HG03378 (cell line): ENCODE results near the gene LIMCH1.

ENCODE experiments used
- ATAC-seq: cut with Tn5 transposase; IDR thresholded peaks from one replicate; pipeline ENCODE4 v1.9.1; 2021; ENCODE audit warnings: mild to moderate bottlenecking, moderate library complexity; ENCODE audit not compliant: unreplicated experiment

Gene LIMCH1

DNA sequence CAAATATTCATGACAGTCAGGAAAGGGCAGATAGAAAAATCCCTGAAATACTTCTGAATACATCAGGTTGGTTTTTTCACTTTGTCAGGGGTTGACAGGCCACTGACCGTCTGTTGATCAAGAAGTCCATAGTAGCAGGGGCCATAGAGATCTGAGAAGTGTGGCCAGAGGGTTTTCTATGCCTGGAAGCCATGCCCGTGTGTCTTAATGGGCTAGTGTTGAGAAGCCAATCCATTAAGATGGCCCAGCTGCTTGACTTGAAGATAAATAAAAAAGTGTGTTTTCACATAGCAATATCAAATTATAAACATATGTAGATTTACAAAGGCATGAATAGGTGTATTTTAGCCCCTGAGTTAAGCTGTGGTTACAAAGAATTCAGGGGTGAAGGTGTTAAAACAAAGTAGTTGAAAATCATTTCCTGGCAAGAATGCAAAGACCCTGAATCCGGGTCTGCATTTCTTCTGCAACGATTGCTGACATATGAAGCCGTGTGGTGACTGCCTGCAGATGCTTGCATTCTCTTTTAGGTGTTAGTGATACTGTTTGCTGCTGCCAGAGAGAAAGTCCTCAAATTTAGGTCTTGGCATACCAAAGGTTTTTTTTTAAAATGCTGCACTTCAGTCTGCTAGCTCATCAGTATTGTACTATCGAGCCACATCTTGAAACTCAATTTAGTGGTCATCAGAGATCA lies 9.3 kb upstream of the LIMCH1 start:
- no peak for ATAC-seq

DNA sequence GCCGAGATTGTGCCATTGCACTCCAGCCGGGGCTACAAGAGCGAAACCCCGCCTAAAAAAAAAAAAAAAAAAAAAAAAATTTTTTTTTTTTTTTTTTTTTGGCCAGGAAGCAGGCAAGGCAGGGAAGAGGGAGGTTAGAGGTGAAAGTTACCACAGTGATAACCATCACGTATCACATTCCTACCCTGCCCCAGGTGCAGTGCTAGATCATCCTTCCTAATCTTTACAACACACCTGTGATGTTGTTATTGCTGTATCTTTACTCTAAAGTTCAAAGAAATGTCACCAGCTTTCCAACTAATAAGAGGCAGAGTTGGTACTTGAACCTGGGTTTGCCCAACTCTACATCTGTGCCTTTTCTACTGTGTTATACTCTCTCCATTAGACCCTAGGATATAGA lies 7.2 kb upstream of the LIMCH1 start:
- no peak for ATAC-seq

- no peak for ATAC-seq
These were observed 5.6 kb upstream of the LIMCH1 start for GRCh38 chr4:41532336-41532735.

DNA sequence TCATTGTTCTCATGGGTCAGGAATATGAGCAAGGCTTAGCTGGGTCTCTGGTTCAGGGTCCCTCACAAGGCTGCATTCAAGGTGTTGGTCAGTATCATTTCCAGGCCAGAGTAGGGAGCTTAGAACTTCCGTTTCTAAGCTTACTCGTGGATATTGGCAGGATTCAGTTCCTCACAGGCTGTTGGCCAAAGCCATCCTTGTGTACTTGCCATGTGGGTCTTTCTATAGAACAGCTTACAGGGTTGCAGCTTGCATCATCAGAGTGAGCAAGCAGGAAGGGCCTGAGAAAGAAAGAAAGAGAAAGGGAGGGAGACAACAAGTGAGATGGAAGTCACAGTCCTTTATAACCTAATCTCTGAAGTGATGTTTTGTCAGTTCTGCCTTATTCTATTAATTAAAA lies 5.1 kb upstream of the LIMCH1 start:
- no peak for ATAC-seq

- ATAC-seq = no peak
These were observed 4.3 kb upstream of the LIMCH1 start for GRCh38 chr4:41533680-41534079.

GRCh38 chr4:41534404-41534803 lies 3.6 kb upstream of the LIMCH1 start:
- ATAC-seq = no peak

DNA sequence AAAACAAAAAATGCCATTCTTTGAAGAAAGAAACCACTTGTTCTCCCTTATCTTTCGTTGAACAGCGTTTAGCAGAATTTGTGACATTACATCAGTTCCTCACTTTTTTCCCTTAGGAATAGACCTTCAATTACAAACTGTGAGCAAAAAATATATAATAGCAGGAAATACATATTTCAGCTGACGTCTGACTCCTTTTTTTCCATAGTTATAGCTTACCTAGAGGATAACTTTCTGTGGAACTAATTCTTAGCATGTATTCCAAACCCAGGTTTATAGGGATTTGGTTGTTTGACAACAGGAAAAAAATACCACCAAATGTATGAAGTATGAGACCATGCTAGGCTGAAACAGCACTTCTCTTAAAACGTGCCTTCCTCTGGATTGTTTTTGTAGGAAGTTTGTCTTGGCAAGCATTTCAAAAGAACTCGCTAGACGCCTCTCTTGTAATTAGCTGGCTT lies 2.0 kb upstream of the LIMCH1 start:
- no peak for ATAC-seq

GRCh38 chr4:41537292-41537890 lies 566 bp upstream of the LIMCH1 start:
- ATAC-seq = no peak

GRCh38 chr4:41538887-41539498 lies 1.0 kb downstream of the LIMCH1 start:
- no peak for ATAC-seq

DNA sequence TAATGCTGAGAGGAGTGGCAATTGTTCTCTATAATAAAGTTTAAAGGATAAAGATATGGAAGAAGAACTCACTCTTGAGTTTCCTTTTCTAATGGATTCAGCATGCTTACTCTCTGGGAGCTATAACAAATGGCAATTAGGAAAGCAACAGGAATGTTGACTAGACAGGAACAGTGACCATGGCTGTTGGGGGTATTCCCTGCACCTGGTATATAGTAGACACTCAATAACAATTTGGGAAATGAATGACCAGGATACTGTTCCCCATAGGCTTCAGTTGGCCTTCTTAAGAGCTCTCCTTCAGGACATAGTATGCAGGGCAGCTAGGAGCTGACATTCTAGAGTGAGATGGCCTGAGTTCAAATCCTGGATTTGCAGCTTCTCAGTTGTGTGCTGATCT lies 1.8 kb downstream of the LIMCH1 start:
- ATAC-seq = no peak

DNA sequence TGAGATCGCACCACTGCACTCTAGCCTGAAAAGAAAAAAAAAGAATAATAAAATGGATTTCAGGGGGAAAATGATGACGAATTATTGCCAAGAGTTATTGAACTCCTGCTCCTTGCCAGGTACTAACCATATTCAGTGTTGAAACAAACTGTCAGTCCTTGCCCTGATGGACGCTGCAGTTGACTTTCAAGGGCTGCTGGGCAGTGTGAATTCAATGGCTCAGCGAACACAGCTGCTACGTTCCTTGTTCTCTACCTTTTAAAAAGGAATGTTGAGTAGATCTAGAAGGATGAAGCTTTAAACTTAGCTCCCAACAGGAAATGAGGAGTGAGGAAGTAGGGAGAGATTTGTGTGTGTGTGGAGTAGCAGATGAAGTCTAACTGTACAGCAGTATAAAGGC lies 2.7 kb downstream of the LIMCH1 start:
- no peak for ATAC-seq

DNA sequence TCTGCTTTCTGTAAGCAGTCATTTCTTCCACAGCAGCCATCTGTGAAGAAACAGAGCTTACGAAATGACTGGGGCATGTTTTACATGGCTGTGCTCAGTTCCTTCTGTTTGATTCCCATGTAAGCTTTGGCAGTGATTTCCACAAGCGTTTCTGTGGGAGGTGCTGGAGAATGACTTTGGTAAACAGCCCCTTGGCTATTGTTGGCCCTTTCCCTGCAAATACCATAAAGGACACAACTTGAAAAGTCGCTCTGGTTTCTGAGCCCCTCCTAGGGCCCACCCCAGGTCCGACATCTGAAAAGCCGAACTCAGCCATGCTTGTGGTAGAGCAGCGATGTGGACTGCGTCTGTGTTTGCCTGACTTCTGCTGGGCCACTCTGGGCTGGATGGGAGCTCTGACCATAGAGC lies 3.7 kb downstream of the LIMCH1 start:
- ATAC-seq = no peak

GRCh38 chr4:41542526-41543275 lies 4.7 kb downstream of the LIMCH1 start:
- no peak for ATAC-seq

DNA sequence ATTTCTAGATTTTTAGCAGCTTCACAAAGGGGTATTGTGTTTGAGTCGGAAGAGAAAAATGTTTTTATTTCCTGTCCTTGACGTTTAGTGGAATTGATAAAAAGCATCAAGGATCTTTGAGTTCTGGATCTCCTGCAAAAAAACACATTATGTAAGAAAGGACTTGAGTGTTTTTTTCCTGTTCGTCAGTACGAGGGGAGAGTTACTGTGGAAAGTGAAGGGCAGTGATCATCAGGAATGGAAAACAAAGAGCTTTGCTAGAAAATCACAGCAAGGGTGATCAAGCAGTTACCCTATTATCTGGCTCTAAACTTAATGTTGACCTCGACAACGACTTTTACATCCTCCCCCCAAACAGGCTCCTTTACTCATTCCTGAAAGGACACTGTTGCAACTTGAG lies 7.3 kb downstream of the LIMCH1 start:
- no peak for ATAC-seq

DNA sequence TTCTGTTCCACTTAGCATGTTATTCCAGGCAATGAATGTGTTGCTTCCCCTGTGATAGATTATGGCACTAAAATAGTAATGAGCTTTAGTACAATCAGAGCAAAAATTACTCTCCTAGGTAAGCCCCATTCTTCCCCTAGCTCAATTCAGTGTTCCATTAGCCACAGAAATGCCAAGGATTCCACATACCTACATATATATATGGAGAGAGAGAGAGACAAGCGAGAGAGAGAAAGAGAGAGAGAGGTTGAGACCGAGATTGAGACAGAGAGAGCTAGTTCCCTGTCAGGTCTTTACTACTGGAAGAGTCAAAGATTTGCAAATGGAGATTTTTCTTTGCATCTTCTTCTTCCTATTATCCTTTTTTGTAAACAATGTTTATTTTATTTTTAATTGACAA lies 8.7 kb downstream of the LIMCH1 start:
- ATAC-seq = no peak

DNA sequence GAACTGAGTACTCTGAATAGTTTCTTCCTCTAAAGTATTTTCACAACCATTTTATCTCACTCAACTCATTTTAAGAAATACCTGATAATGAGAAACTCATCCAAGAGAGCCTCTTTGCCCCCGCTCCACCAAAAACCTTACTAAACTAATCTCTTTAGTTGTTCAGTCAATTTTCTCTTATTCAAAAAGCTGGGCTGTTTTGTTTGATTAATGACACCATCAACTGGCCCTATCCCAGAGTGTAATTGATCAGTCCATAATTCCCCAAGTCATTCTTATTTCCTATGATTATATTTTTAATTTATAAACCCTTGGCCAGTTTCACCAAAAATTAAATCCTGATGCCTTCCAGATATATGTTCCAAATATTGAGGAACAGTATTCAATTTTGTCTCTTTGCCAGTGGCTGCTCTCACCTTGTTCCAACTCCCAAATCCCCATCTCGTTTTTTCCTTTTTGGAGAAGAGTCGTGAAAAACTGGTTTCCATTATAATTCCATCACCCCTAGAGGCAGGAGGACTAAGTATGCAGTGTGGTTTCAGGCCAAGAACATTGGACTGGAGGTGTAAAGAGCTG lies 10.4 kb downstream of the LIMCH1 start:
- ATAC-seq = no peak

DNA sequence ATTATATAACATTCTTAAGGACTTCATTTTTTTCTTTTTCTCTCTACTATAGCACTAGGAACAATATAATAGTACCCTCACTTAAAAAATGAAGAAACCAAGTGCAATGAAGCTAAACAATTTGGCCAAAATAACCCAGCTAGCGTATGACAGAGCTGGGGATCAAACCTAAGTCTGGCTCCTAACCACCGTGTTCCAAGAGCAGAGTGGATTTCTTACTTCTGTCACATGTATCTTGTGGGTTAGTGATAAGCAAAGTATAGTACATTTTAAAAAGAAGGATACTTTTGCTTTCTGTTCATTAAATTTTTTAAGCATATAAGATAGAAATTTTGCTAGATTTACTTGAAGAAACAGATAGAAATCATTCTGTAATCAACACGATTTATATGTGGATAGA lies 11.5 kb downstream of the LIMCH1 start:
- ATAC-seq = no peak

- ATAC-seq = no peak
These were observed 12.4 kb downstream of the LIMCH1 start for GRCh38 chr4:41550308-41550707.

DNA sequence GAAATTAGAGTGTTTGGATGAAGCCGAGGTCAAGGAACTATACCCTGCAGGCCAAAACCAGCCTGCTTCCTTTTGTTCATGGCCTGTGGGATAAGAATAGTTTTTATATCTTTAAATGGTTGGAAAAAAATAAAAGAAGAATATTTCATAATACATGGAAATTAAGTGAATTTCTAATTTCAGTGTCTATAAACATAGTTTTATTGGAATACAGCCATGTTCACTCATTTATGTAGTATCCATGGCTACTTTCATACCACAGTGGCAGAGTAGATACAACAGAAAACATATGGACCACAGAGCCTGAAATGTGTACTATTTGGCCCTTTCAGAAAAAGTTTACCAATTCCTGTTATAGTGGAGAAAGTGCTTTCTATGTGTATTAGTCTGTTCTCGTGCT lies 13.6 kb downstream of the LIMCH1 start:
- no peak for ATAC-seq

- ATAC-seq = no peak
These were observed 16.9 kb downstream of the LIMCH1 start for GRCh38 chr4:41554905-41555304.

DNA sequence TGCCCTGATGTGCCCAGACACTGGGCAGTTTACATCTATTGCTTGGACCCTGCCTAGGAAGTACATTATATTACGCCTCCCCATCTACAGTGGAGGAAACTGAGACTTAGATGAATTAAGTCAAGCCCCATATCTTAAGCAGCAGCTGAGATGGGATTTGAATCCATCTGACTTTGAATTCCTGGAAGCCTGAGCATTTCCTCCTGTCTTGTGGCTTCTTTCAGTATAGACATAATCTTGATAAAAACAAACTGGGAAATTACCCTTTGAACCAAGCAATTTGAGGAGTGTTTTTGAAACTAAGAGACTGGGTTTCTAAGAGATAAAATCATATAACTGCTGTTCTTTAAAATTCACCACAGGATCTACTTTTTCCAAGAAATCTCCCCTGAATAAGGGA lies 18.6 kb downstream of the LIMCH1 start:
- no peak for ATAC-seq
